Tibial artery (tissue), 4 donors: ENCODE measurements around the gene WDR27.
"Not testable (repeated sequence)": the region's sequence is repeated elsewhere in the genome, so short reads cannot be mapped to it uniquely, and the experiment has no call there.

Source experiments
- DNase-seq, 2 donors: peaks; one replicate each; pipeline ENCODE4 v3.0.0-alpha.2; 2019
- H3K27ac ChIP-seq, 2 donors: fragments of 200-600 bp; sonication (generic) in 1 of 2; 1 replicate in 1 of 2; 2 replicates in 1 of 2; pipeline ENCODE4 v1.5.1; 2018 to 2019; ENCODE audit warnings: mild to moderate bottlenecking in 1 of 2
- H3K27me3 ChIP-seq, 2 donors: fragments of 200-600 bp; sonication (generic) in 1 of 2; one replicate each; pipeline versions ENCODE4 v1.5.1 to v1.6.0; 2016 to 2019
- H3K36me3 ChIP-seq, 3 donors: fragments of 200-600 bp; sonication (generic) in 2 of 3; one replicate each; pipeline ENCODE4 v1.5.1; 2016 to 2019; ENCODE audit warnings: mild to moderate bottlenecking in 2 of 3
- H3K4me1 ChIP-seq, 4 donors: fragments of 200-600 bp; sonication (generic) in 2 of 4; 1 replicate in 3 of 4; 2 replicates in 1 of 4; pipeline ENCODE4 v1.5.1; 2016 to 2019
- H3K4me3 ChIP-seq, 2 donors: fragments of 200-600 bp; sonication (generic) in 1 of 2; 1 replicate in 1 of 2; 2 replicates in 1 of 2; pipeline ENCODE4 v1.5.1; 2018 to 2019; ENCODE audit warnings: mild to moderate bottlenecking in 2 of 2
- H3K9me3 ChIP-seq, 3 donors: fragments of 200-600 bp; sonication (generic) in 1 of 3; one replicate each; pipeline ENCODE4 v1.5.1; 2016 to 2019
- intact Hi-C: fragments of 100-400 bp; cut with DNase I; formaldehyde crosslinking; loops from one replicate; pipeline ENCODE4 v1.15.0; 2023; ENCODE audit warnings: low total_unique reads
- TF ChIP-seq, protein P1 (sequence below), 2 experiments: fragments of 200-600 bp in 1 of 2; fragments of 450-650 bp in 1 of 2; IDR thresholded peaks; one replicate each; pipeline ENCODE4 v1.5.1; 2017 to 2019; ENCODE audit warnings: antibody characterized with exemption in 2 of 2, mild to moderate bottlenecking in 1 of 2, moderate library complexity in 1 of 2

The WDR27 gene

GRCh38 chr6:169445661-169446581 lies 255.9 kb downstream of the WDR27 start:
- Histone ChIP-seq H3K4me1 (peaks cover 0 to 10% (median 1%) of the 10 kb centered on the region in 4 donors), H3K4me3 (no peak overlapping the region), H3K36me3 (peaks cover 0 to 8% (median 0%) of the 10 kb centered on the region in 3 donors), H3K9me3 (no peaks in the 10 kb centered on the region), H3K27ac (no peak overlapping the region), H3K27me3 (no peaks in the 10 kb centered on the region)
- no peak for DNase-seq
- intact Hi-C loops, result no loop called here
- TF ChIP-seq, protein P1, sequence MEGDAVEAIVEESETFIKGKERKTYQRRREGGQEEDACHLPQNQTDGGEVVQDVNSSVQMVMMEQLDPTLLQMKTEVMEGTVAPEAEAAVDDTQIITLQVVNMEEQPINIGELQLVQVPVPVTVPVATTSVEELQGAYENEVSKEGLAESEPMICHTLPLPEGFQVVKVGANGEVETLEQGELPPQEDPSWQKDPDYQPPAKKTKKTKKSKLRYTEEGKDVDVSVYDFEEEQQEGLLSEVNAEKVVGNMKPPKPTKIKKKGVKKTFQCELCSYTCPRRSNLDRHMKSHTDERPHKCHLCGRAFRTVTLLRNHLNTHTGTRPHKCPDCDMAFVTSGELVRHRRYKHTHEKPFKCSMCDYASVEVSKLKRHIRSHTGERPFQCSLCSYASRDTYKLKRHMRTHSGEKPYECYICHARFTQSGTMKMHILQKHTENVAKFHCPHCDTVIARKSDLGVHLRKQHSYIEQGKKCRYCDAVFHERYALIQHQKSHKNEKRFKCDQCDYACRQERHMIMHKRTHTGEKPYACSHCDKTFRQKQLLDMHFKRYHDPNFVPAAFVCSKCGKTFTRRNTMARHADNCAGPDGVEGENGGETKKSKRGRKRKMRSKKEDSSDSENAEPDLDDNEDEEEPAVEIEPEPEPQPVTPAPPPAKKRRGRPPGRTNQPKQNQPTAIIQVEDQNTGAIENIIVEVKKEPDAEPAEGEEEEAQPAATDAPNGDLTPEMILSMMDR (IDR thresholded peaks at IDR 0.05), result no peak

DNA sequence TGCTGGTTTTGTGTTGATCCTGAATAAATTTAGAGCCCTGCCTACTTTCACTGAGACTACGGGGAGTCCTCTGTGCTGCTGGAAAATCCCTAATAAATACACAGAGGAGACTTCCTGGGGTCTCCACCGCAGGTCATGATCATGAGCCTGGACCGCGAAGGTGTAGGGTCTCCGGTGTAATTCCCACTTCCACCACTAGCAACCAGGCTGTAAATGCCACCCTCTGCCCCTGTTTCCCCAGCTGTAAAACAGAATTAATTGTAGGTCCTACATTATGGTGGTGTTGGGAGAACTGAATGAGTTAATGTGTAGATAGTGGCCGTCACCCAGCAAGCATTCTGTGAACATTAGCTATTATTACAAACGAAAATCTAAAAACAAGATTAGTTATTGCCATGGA lies 256.6 kb downstream of the WDR27 start:
- no peak overlapping the region for H3K4me3 ChIP-seq
- H3K27ac ChIP-seq, result no peak overlapping the region
- intact Hi-C loops, result no loop called here
- peaks cover 0 to 8% (median 0%) of the 10 kb centered on the region in 3 donors for H3K36me3 ChIP-seq
- TF ChIP-seq, protein P1 (IDR thresholded peaks at IDR 0.05), result no peak
- no peaks in the 10 kb centered on the region for H3K27me3 ChIP-seq
- H3K9me3 ChIP-seq, result no peaks in the 10 kb centered on the region
- peaks cover 0 to 6% (median 1%) of the 10 kb centered on the region in 4 donors for H3K4me1 ChIP-seq
- DNase-seq, result no peak

DNA sequence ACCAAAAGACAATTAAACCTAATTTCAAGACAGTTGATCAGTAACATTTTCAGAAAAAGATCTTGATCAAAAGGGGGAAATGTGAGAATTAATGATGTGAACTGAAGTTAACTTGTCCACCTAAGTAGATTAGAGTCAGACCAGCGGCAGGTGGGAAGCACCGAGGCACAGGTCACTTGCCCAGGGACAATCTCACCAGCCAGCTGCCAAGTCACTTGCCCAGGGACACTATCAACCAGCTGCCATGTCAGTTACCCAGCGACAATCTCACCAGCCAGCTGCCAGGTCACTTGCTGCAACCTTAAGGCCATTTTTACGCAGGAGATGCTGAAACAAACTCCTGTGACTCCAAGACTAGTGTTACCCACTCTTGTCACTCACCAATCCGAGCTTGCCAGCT lies 260.5 kb downstream of the WDR27 start:
- DNase-seq, result no peak
- no peak overlapping the region for H3K4me3 ChIP-seq
- H3K9me3 ChIP-seq, result no peaks in the 10 kb centered on the region
- H3K27me3 ChIP-seq, result no peaks in the 10 kb centered on the region
- intact Hi-C loops, result no loop called here
- peaks cover 0 to 8% (median 0%) of the 10 kb centered on the region in 3 donors for H3K36me3 ChIP-seq
- TF ChIP-seq, protein P1 (IDR thresholded peaks at IDR 0.05), result no peak
- peaks cover 0 to 6% (median 0%) of the 10 kb centered on the region in 4 donors for H3K4me1 ChIP-seq
- H3K27ac ChIP-seq, result no peak overlapping the region

DNA sequence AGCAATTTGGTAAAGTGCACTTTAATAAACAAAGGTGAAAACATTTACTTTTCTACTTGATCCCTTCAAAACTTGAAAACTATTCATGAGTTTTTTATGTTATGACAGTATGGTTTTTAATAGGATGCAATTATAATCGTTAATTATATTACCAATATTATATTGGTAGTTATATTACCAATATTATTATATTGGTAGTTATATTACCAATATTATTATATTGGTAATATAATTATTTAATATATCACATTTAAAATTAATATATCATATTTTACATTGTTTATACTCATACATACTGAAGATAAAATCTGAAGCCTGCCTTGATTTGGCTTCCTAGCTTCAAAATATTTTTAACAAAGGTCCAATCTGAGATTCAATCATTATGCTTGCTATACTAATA lies 262.1 kb downstream of the WDR27 start:
- intact Hi-C loops, result no loop called here
- no peak for DNase-seq

GRCh38 chr6:169434554-169434953 lies 267.3 kb downstream of the WDR27 start:
- H3K9me3 ChIP-seq, result peaks cover 0 to 34% (median 32%) of the 10 kb centered on the region in 3 donors
- H3K36me3 ChIP-seq, intact Hi-C loops: not testable (repeated sequence)

More for the DNA sequence above, 262.1 kb downstream of the WDR27 start:
- TF ChIP-seq, protein P1 (IDR thresholded peaks at IDR 0.05), result no peak
- Histone ChIP-seq H3K9me3 (peaks cover 0 to 7% (median 1%) of the 10 kb centered on the region in 3 donors), H3K36me3 (no peaks in the 10 kb centered on the region), H3K4me1 (peaks cover 0 to 6% (median 0%) of the 10 kb centered on the region in 4 donors), H3K27ac (no peak overlapping the region), H3K27me3 (no peaks in the 10 kb centered on the region), H3K4me3 (no peak overlapping the region)

DNA sequence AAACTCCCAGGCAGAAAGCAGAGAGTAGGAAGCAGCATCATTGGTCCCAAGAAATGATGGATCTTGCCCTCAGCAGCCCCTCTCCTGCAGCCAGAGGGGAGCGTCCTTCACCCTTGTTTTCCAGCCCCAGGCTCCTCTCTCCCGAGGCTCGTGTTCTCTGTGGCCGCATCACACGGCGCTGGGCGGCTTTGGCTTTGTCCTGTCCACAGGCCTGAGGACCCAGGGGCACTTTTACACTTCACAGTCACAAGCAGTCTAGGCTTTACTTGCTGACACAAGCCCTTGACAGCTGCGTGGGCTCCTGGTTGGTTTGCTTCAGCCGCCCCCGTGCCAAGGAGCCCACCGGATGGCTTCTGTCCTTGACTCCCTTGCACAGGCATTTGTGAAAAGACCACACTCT lies 272.8 kb downstream of the WDR27 start:
- intact Hi-C loops, result no loop called here
- no peaks in the 10 kb centered on the region for H3K36me3 ChIP-seq

More at GRCh38 chr6:169434554-169434953, 267.3 kb downstream of the WDR27 start:
- H3K4me1 ChIP-seq, DNase-seq, H3K4me3 ChIP-seq, H3K27ac ChIP-seq, H3K27me3 ChIP-seq: not testable (repeated sequence)

More for the DNA sequence above, 272.8 kb downstream of the WDR27 start:
- Histone ChIP-seq H3K27me3 (no peaks in the 10 kb centered on the region), H3K9me3 (peaks cover 0 to 23% (median 21%) of the 10 kb centered on the region in 3 donors), H3K4me3 (no peak overlapping the region), H3K27ac (peak overlapping the region; percentile 48 to 54), H3K4me1 (peaks cover 0 to 18% (median 3%) of the 10 kb centered on the region in 4 donors)
- no peak for DNase-seq
- TF ChIP-seq, protein P1 (IDR thresholded peaks at IDR 0.05), result no peak
